ENCODE results near the gene EREG.
A peak's percentile ranks its signal among the peaks of the same experiment; 100 is the strongest.

The EREG gene

GRCh38 chr4:74366367-74366911 lies 1.5 kb downstream of the EREG start:
- DNase-seq: no peak
- Histone ChIP-seq H3K27ac (no peak overlapping the region), H3K27me3 (replicated peaks) (no peaks in the 10 kb centered on the region), H3K36me3 (replicated peaks) (no peaks in the 10 kb centered on the region), H3K4me3 (ENCODE audit: low read depth, low read length) (peak overlapping the region; percentile 77)
- no peak for TF ChIP-seq CTCF (IDR thresholded peaks at IDR 0.05; ENCODE audit: low read depth, low read length, missing control alignments)
- in situ Hi-C loops (cut with HindIII; ENCODE audit: low pct_ligation_motif_present, low sequenced_read_pairs): no loop called here

GRCh38 chr4:74367656-74368290 lies 2.8 kb downstream of the EREG start:
- in situ Hi-C loops (cut with HindIII; ENCODE audit: low pct_ligation_motif_present, low sequenced_read_pairs): no loop called here
- peak overlapping the region; percentile 21 for H3K4me3 ChIP-seq (ENCODE audit: low read depth, low read length)
- no peak for TF ChIP-seq CTCF (IDR thresholded peaks at IDR 0.05; ENCODE audit: low read depth, low read length, missing control alignments)
- H3K27me3 ChIP-seq (replicated peaks): no peaks in the 10 kb centered on the region
- DNase-seq: no peak
- H3K36me3 ChIP-seq (replicated peaks): no peaks in the 10 kb centered on the region
- no peak overlapping the region for H3K27ac ChIP-seq

- no peaks in the 10 kb centered on the region for H3K27me3 ChIP-seq (replicated peaks)
- H3K27ac ChIP-seq: no peak overlapping the region
- no peaks in the 10 kb centered on the region for H3K36me3 ChIP-seq (replicated peaks)
- in situ Hi-C loops (cut with HindIII; ENCODE audit: low pct_ligation_motif_present, low sequenced_read_pairs): no loop called here
- no peak for TF ChIP-seq CTCF (IDR thresholded peaks at IDR 0.05; ENCODE audit: low read depth, low read length, missing control alignments)
- H3K4me3 ChIP-seq (ENCODE audit: low read depth, low read length): no peak overlapping the region
- no peak for DNase-seq
Measured at GRCh38 chr4:74368596-74368995, 3.7 kb downstream of the EREG start.

GRCh38 chr4:74369855-74370254 lies 4.9 kb downstream of the EREG start:
- no peak for TF ChIP-seq CTCF (IDR thresholded peaks at IDR 0.05; ENCODE audit: low read depth, low read length, missing control alignments)

GRCh38 chr4:74370912-74371311 lies 6.0 kb downstream of the EREG start:
- Histone ChIP-seq H3K27me3 (replicated peaks) (no peaks in the 10 kb centered on the region), H3K27ac (no peak overlapping the region), H3K4me3 (ENCODE audit: low read depth, low read length) (no peak overlapping the region), H3K36me3 (replicated peaks) (no peaks in the 10 kb centered on the region)
- in situ Hi-C loops (cut with HindIII; ENCODE audit: low pct_ligation_motif_present, low sequenced_read_pairs): no loop called here
- peak; percentile 72 for DNase-seq
- peak; percentile 93 for TF ChIP-seq CTCF (IDR thresholded peaks at IDR 0.05; ENCODE audit: low read depth, low read length, missing control alignments)

More at GRCh38 chr4:74369855-74370254, 4.9 kb downstream of the EREG start:
- H3K27ac ChIP-seq: no peak overlapping the region
- H3K27me3 ChIP-seq (replicated peaks): no peaks in the 10 kb centered on the region
- H3K36me3 ChIP-seq (replicated peaks): no peaks in the 10 kb centered on the region
- in situ Hi-C loops (cut with HindIII; ENCODE audit: low pct_ligation_motif_present, low sequenced_read_pairs): no loop called here
- DNase-seq: no peak
- no peak overlapping the region for H3K4me3 ChIP-seq (ENCODE audit: low read depth, low read length)

- Histone ChIP-seq H3K4me3 (ENCODE audit: low read depth, low read length) (no peak overlapping the region), H3K27me3 (replicated peaks) (no peaks in the 10 kb centered on the region), H3K36me3 (replicated peaks) (no peaks in the 10 kb centered on the region), H3K27ac (peak overlapping the region; percentile 80)
- DNase-seq: no peak
- TF ChIP-seq CTCF (IDR thresholded peaks at IDR 0.05; ENCODE audit: low read depth, low read length, missing control alignments): no peak
- in situ Hi-C loops (cut with HindIII; ENCODE audit: low pct_ligation_motif_present, low sequenced_read_pairs): no loop called here
Measured at GRCh38 chr4:74374128-74374527, 9.2 kb downstream of the EREG start.

All from brain microvascular endothelial cell (primary cell).